Left cardiac atrium (tissue), 4 donors: ENCODE results near the gene HHIPL2. TPM values are rescaled to one million over a fixed set of nuclear protein-coding genes. Genes with fewer than 3 reads are reported as not detected.
"Not testable (repeated sequence)": the region's sequence is repeated elsewhere in the genome, so short reads cannot be mapped to it uniquely, and the experiment has no call there.

Source experiments
- ATAC-seq, 2 donors: fragments of 200-7000 bp; cut with Tn5 transposase; one replicate each; pipeline ENCODE4 v1.9.1; 2020; ENCODE audit warnings: mild to moderate bottlenecking in 2 of 2, moderate library complexity in 2 of 2
- DNase-seq: peaks from one replicate; pipeline ENCODE4 v3.0.0-alpha.2; 2020
- intact Hi-C, 2 donors: fragments of 100-400 bp; cut with DNase I; formaldehyde crosslinking; loops; one replicate each; pipeline versions ENCODE4 v1.14.1 to v1.15.1; 2022 to 2023
- total RNA-seq, 2 donors: library from RNA; stranded (reverse); fragmentation: NEBNext Ultra II Directional; extraction: Animal tissue kit (Norgen Biotek cat#: 25700); gene quantifications; one replicate each; pipeline ENCODE4 v1.2.1, GENCODE V29; 2021
- donor health status: DM: no; HTN: yes; CAD: no.
- donor health status: DM: no; HTN: yes; CAD: no; lungs with severe emphysema.
- donor health status: DM: yes; HTN: yes; CAD: no.
- donor health status: Dilated cardiomyopathy.

HHIPL2 gene
- total RNA-seq, 2 donors from 2014 or later, result 0.32 to 0.37 TPM

DNA sequence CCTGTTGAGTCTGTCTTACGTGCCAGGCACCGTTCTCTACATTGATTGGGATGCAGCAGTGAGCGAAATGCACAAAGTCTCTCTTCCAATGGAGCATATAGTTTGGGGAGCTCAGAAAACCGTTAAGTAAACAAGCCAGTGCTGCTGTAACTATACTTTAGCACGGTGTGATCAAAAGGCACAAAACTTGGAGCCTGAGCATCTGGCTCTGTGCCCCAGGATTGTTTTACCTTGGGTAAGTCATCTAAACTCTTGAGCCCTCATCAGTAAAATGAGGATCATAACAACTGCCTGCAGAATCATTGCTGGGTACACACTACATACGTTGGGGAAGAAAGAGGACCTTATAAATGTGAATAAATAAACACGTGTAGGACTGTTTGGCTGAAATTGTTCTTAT is 1.8 kb downstream of the HHIPL2 start:
- intact Hi-C loops, result no loop called here
- DNase-seq (no peak), ATAC-seq (no peak)

DNA sequence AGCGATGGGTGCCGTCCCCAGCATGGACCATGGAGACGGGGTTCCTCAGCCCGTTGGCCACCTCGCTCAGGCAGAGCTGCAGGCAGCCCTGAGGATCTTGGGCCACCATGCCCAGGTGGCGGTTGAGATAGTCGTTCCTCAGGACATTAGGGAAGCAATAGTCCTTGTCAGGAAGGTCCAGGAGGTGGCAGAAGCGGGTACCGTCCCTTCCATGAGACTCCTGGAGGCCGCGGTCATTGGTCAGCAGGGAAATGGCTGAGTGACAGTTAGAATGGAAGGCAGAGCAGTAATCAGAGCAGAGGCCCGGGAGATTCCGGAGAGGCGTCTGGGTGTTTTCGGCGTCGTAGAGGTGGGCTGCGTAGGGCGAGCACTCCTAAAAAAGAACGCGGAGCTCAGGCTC is 4.1 kb downstream of the HHIPL2 start:
- intact Hi-C loops, result no loop called here
- DNase-seq (no peak), ATAC-seq (no peak)

DNA sequence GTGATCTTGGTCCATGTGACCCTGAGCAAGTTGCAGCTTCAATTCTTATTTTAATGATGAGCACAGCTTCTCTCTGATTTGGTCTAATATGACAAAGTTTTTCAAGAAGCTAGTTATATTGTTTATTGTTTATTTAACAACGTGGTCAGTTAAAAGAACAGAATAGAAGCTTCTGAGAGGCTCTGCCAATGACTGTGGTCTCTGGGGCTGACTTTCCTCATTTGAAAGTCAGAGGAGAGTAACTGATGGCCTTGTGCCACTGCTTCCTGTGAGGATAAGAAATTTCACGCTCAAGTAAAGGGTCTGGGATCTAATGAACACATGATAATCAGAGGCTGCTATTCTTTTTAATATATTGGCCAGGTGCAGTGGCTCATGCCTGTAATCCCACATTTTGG is 7.3 kb downstream of the HHIPL2 start:
- no peak for DNase-seq
- intact Hi-C loops, result no loop called here
- ATAC-seq, result peak in 1 of 2 donors; percentile 50

DNA sequence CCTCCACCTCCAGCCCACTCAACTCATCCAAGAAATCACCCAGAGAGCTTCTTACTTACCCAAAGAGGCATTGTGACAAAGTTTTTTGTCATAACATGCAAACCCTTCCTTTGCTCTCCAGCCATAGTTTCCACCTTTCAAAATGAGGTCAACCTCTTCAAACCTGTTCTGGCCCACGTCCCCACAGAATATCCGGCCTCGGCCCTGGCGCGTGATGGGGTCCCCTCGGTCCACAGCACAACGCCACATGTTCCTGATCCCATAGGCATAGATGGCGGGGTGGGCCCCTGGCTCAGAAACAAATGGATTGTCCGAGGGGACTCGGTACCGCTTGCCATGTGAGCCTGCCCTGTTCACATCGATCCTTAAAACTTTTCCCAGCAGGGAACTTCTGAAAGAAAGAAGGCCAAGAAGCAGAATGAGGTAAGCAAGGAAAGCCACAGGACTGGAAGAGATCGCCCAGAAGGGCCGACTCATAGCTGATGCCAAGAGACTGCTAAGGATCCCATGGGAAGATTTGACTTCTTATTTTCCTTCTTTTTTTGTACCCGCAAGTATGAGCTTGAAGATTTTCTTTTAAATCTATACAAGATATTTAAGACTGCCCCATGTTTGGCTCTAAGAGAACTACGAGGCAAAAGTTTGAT is 7.8 kb downstream of the HHIPL2 start:
- ATAC-seq (peak in 1 of 2 donors; percentile 61), DNase-seq (no peak)
- intact Hi-C loops, result no loop called here

DNA sequence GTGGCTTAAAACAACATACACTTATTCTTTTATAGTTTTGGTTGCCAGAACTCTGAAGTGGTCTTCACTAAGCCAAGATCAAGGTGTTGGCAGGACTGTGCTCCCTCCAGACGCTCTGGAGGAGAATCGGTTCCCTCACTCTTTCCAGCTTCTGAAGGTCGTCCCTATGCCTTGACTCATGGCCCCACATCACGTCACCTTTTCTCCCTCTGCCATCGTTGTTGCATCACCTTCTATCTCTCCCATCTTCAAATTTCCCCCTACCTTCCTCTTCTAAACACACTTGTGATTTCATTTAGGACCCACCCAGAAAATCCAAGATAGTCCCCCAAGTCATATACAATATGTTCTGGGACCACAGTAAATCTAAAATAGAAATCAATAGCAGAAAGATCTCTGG is 12.4 kb downstream of the HHIPL2 start:
- ATAC-seq, result no peak
- DNase-seq, result no peak
- intact Hi-C loops, result no loop called here

DNA sequence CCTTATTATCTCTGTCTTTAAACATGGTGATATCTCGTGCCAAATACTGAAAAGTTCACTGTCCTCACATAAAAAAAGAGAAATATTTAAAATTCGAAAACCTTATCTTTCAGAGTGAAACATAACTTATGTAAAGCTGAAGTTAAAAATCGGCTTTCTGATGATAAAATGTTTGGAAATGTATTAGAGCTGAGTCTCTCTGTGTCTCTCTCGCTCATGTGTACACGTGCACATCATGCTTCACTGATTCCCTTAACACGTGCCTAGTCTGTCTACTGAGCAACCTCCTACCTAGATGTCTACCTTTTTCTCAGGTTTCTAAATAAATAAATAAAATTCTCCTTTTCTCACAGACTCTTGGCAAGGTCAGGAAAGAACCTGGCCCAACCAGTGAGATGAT is 17.1 kb downstream of the HHIPL2 start:
- ATAC-seq, result no peak
- no peak for DNase-seq
- intact Hi-C loops, result no loop called here

DNA sequence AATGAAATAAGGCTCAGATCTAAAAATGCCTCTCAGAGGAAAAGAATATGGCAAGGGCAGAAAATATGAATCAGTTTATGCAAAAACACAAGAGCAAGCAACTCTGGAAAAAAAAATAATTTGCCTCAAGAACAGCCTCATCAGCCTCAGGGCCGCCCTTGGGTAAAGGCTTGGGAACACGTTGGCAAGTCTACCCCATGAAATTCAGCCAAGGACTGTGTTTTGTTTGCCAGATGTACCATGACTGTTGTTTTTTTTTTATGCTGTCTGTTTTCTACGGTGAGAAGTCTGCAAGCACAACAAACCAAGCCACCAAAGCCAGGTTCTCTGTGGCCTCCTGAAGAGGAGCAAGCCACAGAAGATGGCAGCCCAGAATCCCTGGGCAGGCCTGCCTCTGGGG is 18.0 kb downstream of the HHIPL2 start:
- ATAC-seq (no peak), DNase-seq (no peak)
- intact Hi-C loops, result no loop called here

DNA sequence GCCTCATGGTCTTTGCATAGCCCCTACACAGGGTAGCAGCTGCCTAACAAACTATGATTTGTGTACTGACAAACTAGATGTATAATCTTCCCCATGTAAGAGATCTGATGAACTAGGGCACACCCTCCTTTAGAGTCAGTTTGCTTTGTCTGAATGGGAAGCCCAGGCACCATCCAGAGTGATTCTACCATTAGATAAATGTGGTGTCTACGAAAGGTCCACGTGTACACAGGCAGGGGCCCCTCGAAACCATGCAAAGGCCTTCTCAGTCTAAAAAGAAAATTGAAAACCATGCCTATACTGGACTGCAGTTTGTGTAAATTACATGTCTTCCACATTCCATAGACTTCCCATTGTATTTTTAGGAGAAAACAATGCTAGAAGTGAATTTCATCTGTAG is 18.7 kb downstream of the HHIPL2 start:
- no peak for DNase-seq
- ATAC-seq, result no peak
- intact Hi-C loops, result no loop called here

DNA sequence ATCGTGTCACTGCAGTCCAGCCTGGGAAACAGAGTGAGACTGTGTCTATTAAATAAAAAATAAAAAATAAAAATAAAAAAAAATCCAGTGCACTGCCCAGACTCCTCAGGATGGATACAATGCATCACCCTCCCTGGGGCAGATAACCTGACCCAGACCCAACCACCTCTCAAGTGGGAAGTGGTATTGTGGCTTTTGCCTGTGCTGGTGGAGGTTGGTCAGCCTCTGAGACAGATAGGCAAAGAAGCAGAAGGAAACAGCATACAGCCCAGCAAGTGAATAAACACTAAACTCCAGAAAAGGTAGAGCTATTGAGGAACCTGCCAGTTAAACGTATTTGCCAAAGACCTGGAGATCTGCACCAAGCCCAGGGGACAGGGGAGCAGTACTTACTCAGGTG is 22.0 kb downstream of the HHIPL2 start:
- no peak for DNase-seq
- intact Hi-C loops, result no loop called here
- ATAC-seq, result no peak

DNA sequence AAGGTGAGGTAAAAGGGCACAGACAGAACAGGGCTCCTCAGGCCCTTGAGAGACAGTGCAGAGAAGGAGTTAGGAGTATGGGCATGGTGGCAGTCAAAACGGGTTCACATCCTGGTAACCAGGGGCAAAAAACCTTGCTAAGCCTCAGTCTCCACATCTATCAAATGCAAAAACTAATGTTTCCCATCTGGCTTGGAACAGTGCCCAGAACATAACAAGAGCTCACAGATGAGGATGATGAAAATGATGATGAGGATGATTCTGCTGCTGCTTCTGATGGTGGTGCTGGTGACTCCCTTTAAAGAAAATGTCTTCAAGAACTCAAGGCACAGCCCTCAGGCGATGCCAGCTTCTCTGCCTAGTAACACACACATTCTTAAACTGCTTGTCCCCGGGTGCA is 24.1 kb downstream of the HHIPL2 start:
- no peak for ATAC-seq
- no peak for DNase-seq
- intact Hi-C loops, result no loop called here

DNA sequence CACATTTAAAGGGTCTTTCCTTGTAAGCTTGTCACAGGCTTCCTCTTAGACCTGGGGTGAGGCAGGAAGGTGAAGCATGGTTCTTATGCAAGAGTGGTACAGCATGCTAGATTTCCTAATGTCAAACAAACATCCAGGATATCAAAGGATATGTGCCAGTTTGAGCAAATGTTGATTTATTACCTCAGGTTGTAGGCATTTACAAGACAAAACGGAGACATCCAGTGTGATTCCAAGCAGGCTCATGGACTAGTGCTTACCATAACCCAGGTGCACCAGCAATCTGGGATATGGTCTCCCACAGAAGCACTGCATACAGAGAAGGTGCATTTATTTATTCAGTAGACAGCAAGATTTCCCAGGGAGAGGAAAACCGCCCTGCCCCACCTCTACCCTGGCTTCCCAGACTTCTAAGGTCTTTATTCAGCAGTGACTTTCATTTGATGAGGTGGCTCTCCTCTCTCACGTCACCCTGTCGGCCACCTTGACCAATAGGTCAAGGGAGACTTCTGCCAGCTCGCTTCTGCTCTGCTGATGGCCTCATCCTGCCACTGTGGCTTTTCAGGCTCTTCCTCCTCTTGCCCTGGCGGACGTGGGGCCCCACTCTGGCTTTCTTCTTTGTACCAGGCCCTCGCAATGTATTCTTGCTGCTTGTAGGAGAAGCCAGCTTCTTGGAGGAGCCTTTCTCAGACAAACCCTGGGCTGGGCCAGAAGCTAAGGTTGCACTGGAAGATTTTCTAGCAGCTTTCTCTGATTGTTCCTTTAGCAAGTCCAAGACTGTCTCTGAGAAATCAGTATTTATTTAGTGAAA is 25.6 kb downstream of the HHIPL2 start:
- DNase-seq, result no peak
- ATAC-seq, result no peak
- intact Hi-C loops, result no loop called here

DNA sequence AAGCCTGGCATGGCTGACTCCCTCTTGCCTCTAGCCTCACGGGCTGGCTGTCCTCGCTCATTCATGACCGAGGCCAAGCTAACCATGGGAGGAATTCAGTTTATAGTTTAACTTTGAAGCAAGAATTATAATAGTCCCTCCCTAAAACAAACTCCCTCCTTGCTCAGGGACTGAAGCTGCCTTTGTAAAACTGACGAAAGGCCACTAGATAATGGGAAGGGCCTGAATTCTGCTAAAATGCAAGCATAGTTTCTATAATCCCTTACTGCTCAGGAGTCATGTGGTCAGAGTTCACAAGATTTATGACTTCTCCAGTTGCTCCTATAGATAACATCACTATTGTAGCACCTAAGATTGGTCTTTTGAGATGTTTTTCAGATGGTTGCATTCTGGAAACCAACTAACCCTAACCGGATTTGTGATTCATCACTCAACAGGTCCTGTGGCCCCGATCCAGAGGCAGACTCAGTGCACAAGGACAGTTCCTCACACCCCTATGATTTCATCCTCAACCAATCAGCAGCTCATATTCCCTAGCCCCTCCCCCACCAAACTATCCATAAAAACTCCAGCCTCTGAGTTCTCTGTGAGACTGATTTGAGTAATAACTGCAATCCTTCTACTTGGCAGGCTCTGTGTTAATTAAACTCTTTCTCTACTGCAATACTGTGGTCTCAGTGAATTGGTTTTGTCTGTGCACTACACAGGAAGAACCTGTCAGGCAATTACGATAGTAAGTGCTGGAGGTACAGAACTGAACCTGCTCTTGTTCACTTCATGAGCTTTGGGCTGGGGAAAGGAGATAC is 26.4 kb downstream of the HHIPL2 start:
- intact Hi-C loops, result no loop called here
- no peak for DNase-seq
- ATAC-seq, result peak in 1 of 2 donors; percentile 29

DNA sequence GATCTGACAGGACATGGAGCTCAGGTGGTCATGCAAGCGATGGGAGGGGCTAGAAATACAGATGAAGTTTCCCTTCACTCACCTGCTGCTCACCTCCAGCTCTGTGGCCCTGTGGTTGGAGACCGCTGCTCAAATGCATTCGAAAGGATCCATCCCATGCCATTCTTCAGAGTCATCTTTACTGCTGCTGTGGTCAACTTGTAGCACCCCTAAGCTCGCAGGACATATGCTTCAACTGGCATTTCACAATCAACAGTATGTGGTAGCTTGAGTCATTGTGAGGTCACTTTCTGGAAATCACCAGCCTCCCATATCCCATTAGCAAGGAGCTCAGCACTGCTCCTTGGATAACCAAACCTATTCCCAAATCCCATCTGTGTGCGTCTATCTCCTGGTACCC is 58.4 kb downstream of the HHIPL2 start:
- DNase-seq, ATAC-seq, intact Hi-C loops: not testable (repeated sequence)

DNA sequence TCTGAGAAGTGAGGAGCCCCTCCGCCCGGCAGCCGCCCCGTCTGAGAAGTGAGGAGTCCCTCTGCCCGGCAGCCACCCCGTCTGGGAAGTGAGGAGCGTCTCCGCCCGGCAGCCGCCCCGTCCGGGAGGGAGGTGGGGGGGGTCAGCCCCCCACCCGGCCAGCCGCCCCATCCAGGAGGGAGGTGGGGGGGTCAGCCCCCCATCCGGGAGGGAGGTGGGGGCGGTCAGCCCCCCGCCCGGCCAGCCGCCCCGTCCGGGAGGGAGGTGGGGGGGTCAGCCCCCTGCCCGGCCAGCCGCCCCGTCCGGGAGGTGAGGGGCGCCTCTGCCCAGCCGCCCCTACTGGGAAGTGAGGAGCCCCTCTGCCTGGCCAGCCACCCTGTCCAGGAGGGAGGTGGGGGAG is 60.1 kb downstream of the HHIPL2 start:
- ATAC-seq, DNase-seq, intact Hi-C loops: not testable (repeated sequence)

DNA sequence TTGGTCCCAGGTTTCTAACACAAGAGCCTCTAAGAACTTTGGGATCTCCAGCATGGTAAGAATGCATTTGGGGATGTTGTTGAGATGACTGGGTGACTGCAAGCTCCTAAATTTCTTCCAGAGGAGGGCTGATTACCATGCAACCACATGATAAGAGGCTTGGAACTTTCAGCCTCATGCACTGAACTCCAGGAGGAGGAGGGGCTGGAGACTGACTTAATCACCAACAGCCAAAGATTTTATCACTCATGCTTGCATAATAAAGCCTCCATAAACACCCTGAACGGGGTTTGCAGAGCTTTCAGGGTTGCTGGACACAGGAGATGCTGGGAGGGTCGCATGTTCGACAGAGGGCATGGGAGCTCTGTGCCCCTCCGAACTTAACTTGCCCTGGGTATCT is 63.9 kb downstream of the HHIPL2 start:
- intact Hi-C loops, DNase-seq, ATAC-seq: not testable (repeated sequence)

DNA sequence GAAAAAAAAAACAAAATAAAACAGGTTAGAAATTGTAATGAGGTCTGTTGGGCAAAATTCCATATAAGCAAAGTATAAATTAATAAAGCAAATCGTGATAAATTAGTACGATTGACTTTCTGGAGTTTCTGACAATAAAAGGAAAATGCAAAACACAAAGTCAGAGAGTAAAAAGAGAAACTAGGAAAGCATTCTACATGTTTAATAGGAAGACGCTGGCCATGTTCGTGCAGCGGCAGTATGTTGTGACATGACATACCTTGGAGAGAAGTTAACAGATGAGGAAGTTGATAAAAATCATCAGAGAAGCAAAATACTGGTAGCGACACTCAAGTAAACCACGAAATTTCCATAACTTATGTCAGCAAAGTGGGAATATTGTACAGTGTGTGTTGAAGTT is 68.3 kb downstream of the HHIPL2 start:
- intact Hi-C loops, ATAC-seq, DNase-seq: not testable (repeated sequence)

DNA sequence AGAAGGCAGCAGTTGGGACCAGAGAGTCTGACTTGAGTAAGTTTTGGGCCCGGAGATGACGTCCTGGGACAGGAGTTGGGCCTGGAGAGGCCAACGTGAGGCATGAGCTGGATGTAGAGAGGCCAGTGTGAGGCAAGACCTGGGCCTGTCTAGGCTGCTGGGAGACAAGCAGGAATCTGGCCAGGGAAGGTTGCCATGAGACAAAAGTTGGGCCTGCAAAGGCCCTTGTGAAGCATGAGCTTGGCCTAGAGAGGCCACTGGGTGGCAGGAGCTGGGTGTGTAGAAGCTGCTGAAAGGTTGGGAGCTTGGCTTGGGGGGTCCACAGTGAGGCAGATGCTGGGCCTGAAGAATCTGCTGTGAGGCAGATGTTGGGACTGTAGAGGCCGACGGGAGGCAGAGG is 71.5 kb downstream of the HHIPL2 start:
- intact Hi-C loops, ATAC-seq: not testable (repeated sequence)
- DNase-seq, result peak; percentile 32

DNA sequence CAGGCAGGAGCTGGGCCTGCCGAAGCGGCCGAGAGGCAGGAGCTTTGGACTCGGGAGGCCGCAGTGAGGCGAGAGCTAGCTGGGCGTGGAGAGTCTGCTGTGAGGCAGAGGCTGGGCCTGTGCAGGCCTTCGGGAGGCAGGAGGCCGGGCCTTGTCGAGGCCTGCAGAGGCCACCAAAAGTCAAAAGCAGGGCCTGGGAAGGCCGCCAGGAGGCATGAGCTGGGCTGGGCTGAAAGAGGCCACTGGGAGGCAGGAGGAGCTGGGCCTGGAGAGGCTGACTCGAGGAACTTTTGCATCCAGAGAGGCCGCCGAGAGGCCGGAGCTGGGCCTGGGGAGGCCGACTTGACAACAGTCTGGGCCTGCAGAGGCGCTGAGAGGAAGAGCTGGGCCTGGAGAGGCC is 74.2 kb downstream of the HHIPL2 start:
- DNase-seq, intact Hi-C loops, ATAC-seq: not testable (repeated sequence)

DNA sequence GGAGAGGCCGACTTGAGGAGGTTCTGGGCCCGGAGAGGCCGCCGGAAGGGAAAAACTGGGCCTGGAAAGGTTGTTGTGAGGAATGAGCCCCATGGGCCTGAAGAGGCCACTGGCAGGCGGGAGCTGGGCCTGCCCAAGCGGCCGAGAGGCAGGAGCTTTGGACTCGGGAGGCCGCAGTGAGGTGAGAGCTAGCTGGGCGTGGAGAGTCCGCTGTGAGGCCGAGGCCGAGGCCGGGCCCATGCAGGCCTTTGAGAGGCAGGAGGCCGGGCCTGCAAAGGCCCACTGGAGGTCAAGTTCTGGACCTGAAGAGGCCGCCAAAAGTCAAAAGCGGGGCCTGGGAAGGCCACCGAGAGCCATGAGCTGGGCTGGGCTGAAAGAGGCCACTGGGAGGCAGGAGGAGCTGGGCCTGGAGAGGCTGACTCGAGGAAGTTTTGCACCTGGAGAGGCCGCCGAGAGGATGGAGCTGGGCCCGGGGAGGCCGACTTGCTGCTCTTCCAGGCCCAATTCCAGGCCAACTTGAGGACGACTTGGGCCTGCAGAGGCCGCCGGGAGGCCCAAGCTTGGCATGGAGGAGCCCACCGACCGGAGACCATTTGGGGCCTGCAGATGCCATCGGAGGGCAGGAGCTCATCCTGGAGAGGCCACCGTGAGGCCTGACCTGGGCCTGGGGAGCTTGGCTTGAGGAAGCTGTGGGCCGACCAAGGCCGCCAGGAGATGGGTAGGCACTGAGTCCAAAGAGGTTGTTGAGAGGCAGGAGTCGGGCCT is 74.9 kb downstream of the HHIPL2 start:
- ATAC-seq, intact Hi-C loops, DNase-seq: not testable (repeated sequence)
